GM18909 (cell line): Measurements from ENCODE around the gene NTSR1.

Experiments
- ATAC-seq: cut with Tn5 transposase; IDR thresholded peaks from one replicate; pipeline ENCODE4 v1.9.1; 2021; ENCODE audit warnings: mild to moderate bottlenecking; ENCODE audit not compliant: unreplicated experiment, poor library complexity

NTSR1 gene

GRCh38 chr20:62809530-62810428 lies 101.1 kb downstream of the NTSR1 start:
- ATAC-seq: no peak

GRCh38 chr20:62811320-62811719 lies 102.7 kb downstream of the NTSR1 start:
- no peak for ATAC-seq

- no peak for ATAC-seq
Measured at GRCh38 chr20:62811720-62812119, 103.1 kb downstream of the NTSR1 start.
